ENCODE data around the gene NBPF1. TPM values are rescaled to one million over a fixed set of nuclear protein-coding genes. Genes with fewer than 3 reads are reported as not detected.
"Not testable (repeated sequence)": the region's sequence is repeated elsewhere in the genome, so short reads cannot be mapped to it uniquely, and the experiment has no call there.

NBPF1 gene
- total RNA-seq, 6 experiments from 2014 or later = 37.0 to 43.3 (median 39.0) TPM

DNA sequence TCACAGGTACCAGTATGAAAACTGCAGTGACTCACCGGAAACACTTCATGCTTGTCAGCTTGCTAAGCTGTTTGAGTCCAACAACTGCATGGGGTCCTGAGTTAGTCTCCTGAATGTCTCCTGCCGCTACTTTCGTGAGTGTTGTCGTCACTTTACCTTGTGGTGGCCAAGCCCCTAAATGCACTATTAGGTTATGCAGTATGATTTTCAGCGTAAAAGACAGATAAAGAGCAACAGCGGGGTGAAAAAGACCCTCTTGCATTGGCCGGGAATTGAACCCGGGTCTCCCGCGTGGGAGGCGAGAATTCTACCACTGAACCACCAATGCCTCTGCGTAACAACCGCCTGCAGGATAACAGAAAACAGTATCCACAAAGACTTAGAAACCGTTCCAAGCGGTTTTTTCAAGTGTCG is 67.7 kb downstream of the NBPF1 start:
- not testable (repeated sequence) for H3K36me3 Mint-ChIP-seq (ENCODE audit: low read depth); H3K4me1 Mint-ChIP-seq (ENCODE audit: low read depth); H3K9me3 Mint-ChIP-seq
- DNase-seq = peak; percentile 50
- H3K27me3 Mint-ChIP-seq (ENCODE audit: insufficient read depth) = peaks cover 20% of the 10 kb centered on the region
- H3K27ac Mint-ChIP-seq = peak overlapping the region; percentile 59; the same call in 1 of the 2 replicates
- H3K4me3 Mint-ChIP-seq = peak overlapping the region; percentile 41; the same call in 1 of the 2 replicates

DNA sequence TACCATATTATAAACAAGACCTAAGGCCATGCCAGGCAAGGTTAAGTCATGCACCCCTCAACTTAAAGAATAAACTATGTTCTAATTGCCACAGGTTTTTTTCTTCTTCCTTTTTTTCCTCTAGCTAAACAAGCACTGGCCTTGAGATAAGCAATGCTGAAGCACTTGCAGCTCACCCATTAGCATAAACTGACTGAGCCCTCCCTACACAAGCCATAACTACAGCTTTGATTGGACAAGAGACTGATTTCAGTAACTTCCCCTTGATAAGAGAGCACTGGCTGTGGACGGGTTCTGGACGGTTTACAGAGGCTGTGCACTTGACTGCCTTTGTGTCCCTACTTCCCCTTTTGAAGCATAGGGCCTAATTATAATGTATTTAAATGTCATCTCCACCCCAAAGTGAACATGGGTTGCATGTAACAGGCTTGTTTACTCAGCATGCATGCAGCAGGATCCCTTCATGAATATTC is 72.9 kb downstream of the NBPF1 start:
- H3K27me3 Mint-ChIP-seq (ENCODE audit: insufficient read depth) = peaks cover 10% of the 10 kb centered on the region
- not testable (repeated sequence) for H3K36me3 Mint-ChIP-seq (ENCODE audit: low read depth); H3K27ac Mint-ChIP-seq

DNA sequence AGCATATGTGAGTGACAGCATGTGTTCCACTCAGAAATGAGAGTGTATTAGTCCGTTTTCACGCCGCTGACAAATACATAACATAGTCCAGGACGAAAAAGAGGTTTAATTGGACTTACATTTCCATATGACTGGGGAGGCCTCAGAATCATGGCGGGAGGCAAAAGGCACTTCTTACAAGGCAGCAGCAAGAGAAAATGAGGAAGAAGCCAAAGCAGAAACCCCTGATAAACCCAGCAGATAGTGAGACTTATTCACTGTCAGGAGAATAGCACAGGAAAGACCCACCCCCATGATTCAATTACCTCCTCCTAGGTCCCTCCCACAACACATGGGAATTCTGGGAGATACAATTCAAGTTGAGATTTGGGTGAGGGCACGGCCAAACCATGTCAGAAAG is 75.8 kb downstream of the NBPF1 start:
- not testable (repeated sequence) for H3K27ac Mint-ChIP-seq; DNase-seq; H3K9me3 Mint-ChIP-seq; H3K4me1 Mint-ChIP-seq (ENCODE audit: low read depth); H3K4me3 Mint-ChIP-seq; H3K36me3 Mint-ChIP-seq (ENCODE audit: low read depth)
- peaks cover 15% of the 10 kb centered on the region for H3K27me3 Mint-ChIP-seq (ENCODE audit: insufficient read depth)

More for the DNA sequence above, 72.9 kb downstream of the NBPF1 start:
- not testable (repeated sequence) for H3K4me1 Mint-ChIP-seq (ENCODE audit: low read depth); DNase-seq; H3K9me3 Mint-ChIP-seq; H3K4me3 Mint-ChIP-seq

DNA sequence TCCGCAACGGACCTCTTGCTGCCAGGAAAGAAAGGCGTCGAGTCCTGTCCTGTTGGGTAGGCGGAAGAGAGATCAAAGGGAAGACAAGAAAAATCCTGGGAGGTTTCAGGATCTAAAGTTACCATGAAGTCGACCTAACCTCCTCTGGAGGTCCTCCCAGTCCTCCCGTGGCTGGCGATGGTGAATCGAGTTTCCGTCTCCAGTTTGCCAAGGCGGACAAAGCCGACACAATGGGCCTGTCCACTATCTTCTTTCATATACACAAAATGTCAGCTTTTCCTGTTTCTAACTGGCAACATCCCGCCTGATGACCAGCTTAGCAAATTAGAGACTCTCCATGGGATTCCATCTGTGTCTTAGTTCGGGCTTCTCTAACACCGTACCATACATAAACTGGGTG is 76.6 kb downstream of the NBPF1 start:
- not testable (repeated sequence) for H3K36me3 Mint-ChIP-seq (ENCODE audit: low read depth); H3K9me3 Mint-ChIP-seq; DNase-seq; H3K27ac Mint-ChIP-seq; H3K4me1 Mint-ChIP-seq (ENCODE audit: low read depth); H3K4me3 Mint-ChIP-seq
- H3K27me3 Mint-ChIP-seq (ENCODE audit: insufficient read depth) = peaks cover 18% of the 10 kb centered on the region

DNA sequence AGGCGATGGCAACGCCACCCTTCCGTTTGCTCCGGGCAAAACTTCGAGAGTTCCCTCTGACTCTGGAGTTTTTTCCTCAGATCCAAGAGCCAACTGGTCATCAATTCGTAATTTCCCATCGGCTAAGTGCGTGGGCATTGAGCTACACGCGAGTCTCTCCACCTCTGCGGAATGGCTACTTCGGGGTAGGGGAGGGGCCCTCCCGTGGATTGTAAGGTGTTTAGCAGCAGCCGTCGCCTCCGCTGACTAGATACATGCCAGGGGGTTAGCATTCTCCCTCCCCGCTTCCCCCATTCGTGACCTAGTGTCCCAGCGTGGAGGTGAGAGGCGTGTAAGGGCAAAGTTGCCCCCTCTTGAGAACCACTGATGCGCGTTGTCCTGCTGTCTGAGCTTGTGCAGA is 77.5 kb downstream of the NBPF1 start:
- H3K4me3 Mint-ChIP-seq, DNase-seq: not testable (repeated sequence)
- peaks cover 18% of the 10 kb centered on the region for H3K27me3 Mint-ChIP-seq (ENCODE audit: insufficient read depth)

DNA sequence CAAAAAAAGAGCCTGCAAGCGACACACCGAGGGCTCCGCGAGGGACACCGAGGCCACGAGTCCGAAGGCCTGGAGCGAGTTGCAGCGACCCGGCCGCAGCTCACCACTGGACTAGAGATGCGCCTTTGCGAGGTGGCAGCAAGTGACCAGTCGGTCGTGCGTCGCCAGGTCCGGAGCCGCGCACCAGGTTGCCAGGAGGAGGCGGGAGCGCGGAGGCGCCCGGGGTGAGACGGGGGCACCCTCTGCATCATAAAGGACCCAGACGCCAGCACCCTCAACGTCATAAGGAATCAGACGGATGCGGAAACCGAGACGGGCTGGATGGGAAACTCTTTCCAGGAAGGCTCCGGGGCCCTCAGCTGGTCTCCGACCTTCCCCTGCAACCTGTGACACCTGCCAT is 77.9 kb downstream of the NBPF1 start:
- H3K36me3 Mint-ChIP-seq (ENCODE audit: low read depth); H3K4me1 Mint-ChIP-seq (ENCODE audit: low read depth); H3K9me3 Mint-ChIP-seq; H3K27ac Mint-ChIP-seq; DNase-seq: not testable (repeated sequence)
- Mint-ChIP-seq H3K27me3 (ENCODE audit: insufficient read depth) (peaks cover 18% of the 10 kb centered on the region), H3K4me3 (peak overlapping the region; percentile 51; the same call in 1 of the 2 replicates)

More for the DNA sequence above, 77.5 kb downstream of the NBPF1 start:
- not testable (repeated sequence) for H3K27ac Mint-ChIP-seq; H3K9me3 Mint-ChIP-seq; H3K4me1 Mint-ChIP-seq (ENCODE audit: low read depth); H3K36me3 Mint-ChIP-seq (ENCODE audit: low read depth)

DNA sequence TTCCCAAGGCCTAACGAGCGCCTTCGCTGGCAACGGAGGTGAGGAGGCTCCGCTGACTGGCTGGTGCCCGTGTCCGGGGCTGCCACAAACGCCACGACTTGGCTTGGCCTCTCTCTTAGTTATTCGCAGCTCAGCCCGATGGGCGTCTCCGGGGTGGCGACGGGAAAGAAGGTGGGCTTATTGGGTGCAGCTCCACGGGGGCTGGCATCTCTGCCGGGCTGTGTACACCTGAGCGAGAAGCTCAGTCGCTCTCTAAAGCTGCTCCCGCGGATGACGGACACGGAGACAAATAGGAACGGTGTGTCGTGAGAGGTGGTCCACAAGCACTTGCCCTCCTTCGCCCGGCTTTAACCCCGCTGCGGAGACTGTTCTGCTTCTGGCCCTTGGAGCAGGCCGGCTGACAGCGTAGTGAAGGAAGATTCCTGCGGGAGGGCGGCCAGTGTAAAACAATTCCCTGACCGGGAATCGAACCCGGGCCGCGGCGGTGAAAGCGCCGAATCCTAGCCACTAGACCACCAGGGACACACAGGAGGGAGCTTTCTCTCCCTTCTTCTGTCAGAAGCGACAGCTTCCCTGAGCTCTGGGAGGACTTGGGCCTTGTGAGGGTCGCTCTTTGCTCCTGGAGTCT is 78.4 kb downstream of the NBPF1 start:
- peaks cover 18% of the 10 kb centered on the region for H3K27me3 Mint-ChIP-seq (ENCODE audit: insufficient read depth)
- H3K4me3 Mint-ChIP-seq = peak overlapping the region; percentile 51
- not testable (repeated sequence) for H3K4me1 Mint-ChIP-seq (ENCODE audit: low read depth); H3K9me3 Mint-ChIP-seq; H3K36me3 Mint-ChIP-seq (ENCODE audit: low read depth); H3K27ac Mint-ChIP-seq
- peak; percentile 90 for DNase-seq

DNA sequence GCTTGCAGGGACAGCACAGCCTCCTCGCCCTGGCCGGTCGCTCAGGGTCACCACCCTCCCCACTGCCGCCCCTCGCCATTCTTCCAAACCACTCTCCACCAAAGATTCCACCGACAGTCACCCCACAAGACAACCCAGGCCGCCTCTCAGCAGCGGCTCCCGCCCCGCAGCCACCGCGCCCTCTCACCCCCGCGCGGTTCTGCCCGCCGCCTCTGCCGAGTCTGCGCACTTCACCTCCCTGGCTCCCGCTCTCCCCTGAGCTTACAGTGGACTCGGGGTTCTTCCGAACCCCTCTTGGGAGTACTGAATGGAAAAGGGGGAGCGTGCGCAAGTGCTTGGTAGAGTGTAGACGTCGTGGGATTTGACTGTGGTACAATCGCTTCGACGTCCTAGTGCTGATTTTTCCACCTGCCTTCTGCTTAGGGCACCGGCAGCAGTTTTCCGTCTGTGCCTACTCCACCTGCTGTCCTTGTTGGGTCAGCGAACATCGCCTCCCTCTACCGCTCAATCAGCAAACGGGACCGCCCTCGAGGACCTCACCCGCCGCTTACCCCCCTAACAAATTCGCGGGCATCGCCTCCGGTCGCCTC is 79.0 kb downstream of the NBPF1 start:
- peak; percentile 6 for DNase-seq
- not testable (repeated sequence) for H3K4me3 Mint-ChIP-seq; H3K36me3 Mint-ChIP-seq (ENCODE audit: low read depth); H3K4me1 Mint-ChIP-seq (ENCODE audit: low read depth); H3K9me3 Mint-ChIP-seq; H3K27ac Mint-ChIP-seq
- H3K27me3 Mint-ChIP-seq (ENCODE audit: insufficient read depth) = peaks cover 18% of the 10 kb centered on the region

DNA sequence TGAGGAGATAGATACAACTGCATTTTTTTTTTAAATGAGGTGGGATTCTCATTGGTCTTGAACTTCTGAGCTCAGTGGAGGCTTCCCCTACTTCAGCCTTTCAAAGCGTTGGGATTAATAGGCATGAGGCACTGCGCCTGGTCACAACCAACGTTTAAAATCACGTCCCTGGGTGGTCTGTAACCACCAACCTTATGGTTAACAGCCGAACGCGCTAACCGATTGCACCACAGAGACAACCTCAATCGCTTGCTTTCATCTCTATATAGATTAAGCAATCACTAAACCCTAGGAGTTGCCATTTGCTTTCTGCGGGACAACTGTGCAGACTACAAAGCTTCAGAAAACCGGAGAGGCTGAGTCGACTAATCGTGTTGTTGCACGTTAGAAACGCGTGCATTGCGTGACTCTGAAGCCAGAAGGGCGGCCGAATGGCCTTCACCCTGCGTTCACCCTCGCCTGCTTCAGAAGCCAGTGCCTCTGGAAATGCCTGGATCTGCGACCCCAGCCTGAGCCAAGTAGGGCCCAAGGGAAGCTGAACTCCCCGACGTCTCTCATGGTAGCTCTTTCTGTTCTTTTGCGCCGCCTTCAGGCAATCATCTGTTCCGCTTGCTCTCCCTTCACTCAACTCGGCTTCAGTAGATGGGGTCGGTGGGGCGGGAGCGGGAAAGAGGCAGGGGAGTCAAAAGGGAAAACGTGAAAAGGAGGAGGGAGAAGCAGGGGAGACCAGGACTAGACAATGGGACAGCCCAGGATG is 81.0 kb downstream of the NBPF1 start:
- H3K9me3 Mint-ChIP-seq; H3K36me3 Mint-ChIP-seq (ENCODE audit: low read depth); H3K27ac Mint-ChIP-seq; DNase-seq; H3K4me3 Mint-ChIP-seq; H3K4me1 Mint-ChIP-seq (ENCODE audit: low read depth): not testable (repeated sequence)
- peaks cover 27% of the 10 kb centered on the region for H3K27me3 Mint-ChIP-seq (ENCODE audit: insufficient read depth)

DNA sequence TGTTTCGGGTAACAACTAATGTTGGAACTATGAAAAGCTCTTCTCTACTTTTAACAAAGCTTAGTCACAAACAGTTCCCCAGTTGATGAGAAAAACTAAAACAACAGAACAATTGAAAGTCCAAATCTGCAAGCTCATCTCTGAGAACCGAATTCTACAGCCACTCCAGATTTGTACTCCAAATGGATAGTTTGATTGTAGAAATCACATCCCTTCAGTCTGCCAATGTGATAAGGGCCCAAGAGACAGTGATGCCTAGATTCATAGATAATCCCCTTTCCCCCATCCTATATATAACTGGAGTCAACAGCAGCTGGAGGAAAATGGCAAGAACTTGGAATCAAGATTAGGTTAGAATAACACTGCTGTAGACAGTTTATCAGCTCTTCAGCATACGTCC is 85.0 kb downstream of the NBPF1 start:
- H3K27me3 Mint-ChIP-seq (ENCODE audit: insufficient read depth) = peaks cover 34% of the 10 kb centered on the region
- H3K36me3 Mint-ChIP-seq (ENCODE audit: low read depth); H3K27ac Mint-ChIP-seq; H3K9me3 Mint-ChIP-seq; DNase-seq; H3K4me3 Mint-ChIP-seq; H3K4me1 Mint-ChIP-seq (ENCODE audit: low read depth): not testable (repeated sequence)

DNA sequence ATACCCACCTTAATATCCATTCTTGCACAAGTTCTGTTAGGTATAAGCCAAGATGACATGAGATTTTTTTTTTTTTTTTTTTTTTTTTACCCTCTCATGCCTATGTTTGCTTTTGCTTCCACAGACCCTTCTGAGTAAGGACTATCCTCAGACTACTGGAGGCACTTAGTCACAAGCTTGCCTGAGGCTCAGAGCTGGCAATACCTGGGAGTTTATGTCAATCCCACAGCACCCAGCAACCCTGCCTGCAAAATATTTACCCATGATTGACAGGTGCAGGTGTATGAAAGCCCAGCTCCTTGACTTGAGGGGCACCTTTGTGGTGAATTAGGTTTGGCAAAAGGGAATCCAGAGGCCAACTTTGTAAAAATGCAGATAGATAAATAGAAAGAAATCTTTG is 87.6 kb downstream of the NBPF1 start:
- H3K4me1 Mint-ChIP-seq (ENCODE audit: low read depth); H3K36me3 Mint-ChIP-seq (ENCODE audit: low read depth); DNase-seq; H3K9me3 Mint-ChIP-seq; H3K4me3 Mint-ChIP-seq; H3K27ac Mint-ChIP-seq: not testable (repeated sequence)
- peaks cover 39% of the 10 kb centered on the region for H3K27me3 Mint-ChIP-seq (ENCODE audit: insufficient read depth)

DNA sequence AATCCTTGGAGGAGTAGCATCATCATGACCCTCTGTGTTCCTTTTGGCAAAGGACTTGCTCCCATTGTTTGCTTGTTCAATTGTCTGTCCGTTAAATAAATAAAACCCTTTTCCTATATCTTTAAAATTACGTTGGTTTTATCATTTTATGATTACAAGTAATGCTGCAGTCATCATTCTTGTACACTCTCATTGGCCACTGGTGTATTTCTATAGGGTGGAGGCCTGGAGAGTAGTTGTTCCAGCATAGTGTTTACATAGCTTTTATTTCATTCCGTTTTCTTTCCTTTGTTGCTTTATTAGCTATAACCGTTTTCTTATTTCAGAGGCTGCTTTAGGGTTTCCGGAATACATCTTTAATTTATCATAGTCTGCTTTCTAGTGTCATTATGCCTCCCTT is 91.7 kb downstream of the NBPF1 start:
- not testable (repeated sequence) for DNase-seq; H3K36me3 Mint-ChIP-seq (ENCODE audit: low read depth); H3K27ac Mint-ChIP-seq; H3K9me3 Mint-ChIP-seq; H3K4me3 Mint-ChIP-seq
- Mint-ChIP-seq H3K4me1 (ENCODE audit: low read depth) (peaks cover 11% of the 10 kb centered on the region), H3K27me3 (ENCODE audit: insufficient read depth) (peaks cover 44% of the 10 kb centered on the region)
